ENCODE results near the gene ACO2. TPM values are rescaled to one million over a fixed set of nuclear protein-coding genes. Genes with fewer than 3 reads are reported as not detected.

Gene ACO2
- total RNA-seq, 4 donors from 2014 or later = 118 to 151 (median 131) TPM

- TF ChIP-seq CTCF (IDR thresholded peaks at IDR 0.05) = no peak
- DNase-seq (ENCODE audit: low spot score) (no peak), ATAC-seq (ENCODE audit: low FRiP score) (no peak)
These were observed 56.0 kb downstream of the ACO2 start for GRCh38 chr22:41524809-41525449.

GRCh38 chr22:41525450-41526225, 56.7 kb downstream of the ACO2 start:
- DNase-seq (ENCODE audit: low spot score) (no peak), ATAC-seq (ENCODE audit: low FRiP score) (no peak)
- TF ChIP-seq CTCF (IDR thresholded peaks at IDR 0.05) = no peak

GRCh38 chr22:41526226-41526829, 57.4 kb downstream of the ACO2 start:
- ATAC-seq (ENCODE audit: low FRiP score) (no peak), DNase-seq (ENCODE audit: low spot score) (no peak)
- no peak for TF ChIP-seq CTCF (IDR thresholded peaks at IDR 0.05)

GRCh38 chr22:41526830-41527799, 58.2 kb downstream of the ACO2 start:
- DNase-seq (ENCODE audit: low spot score) (peak; percentile 39), ATAC-seq (ENCODE audit: low FRiP score) (peak; percentile 38)
- TF ChIP-seq CTCF (IDR thresholded peaks at IDR 0.05) = peak in 1 of 3 donors; percentile 37

GRCh38 chr22:41528132-41528766, 59.3 kb downstream of the ACO2 start:
- ATAC-seq (ENCODE audit: low FRiP score) (no peak), DNase-seq (ENCODE audit: low spot score) (no peak)
- TF ChIP-seq CTCF (IDR thresholded peaks at IDR 0.05) = no peak

- TF ChIP-seq CTCF (IDR thresholded peaks at IDR 0.05) = no peak
These were observed 60.1 kb downstream of the ACO2 start for GRCh38 chr22:41528938-41529561.

More at GRCh38 chr22:41528938-41529561, 60.1 kb downstream of the ACO2 start:
- ATAC-seq (ENCODE audit: low FRiP score) (no peak), DNase-seq (ENCODE audit: low spot score) (no peak)

Measured in omental fat pad (tissue), 4 donors.